IPS-20b (cell line): ENCODE results near the gene EPAS1.

Experiments
- H3K27ac ChIP-seq: one replicate; pipeline ENCODE4 v1.5.1; 2013; ENCODE audit warnings: low read length
- H3K27me3 ChIP-seq: 2 replicates; pipeline ENCODE4 v1.6.1; 2013; ENCODE audit warnings: mild to moderate bottlenecking, low read length, inconsistent platforms; ENCODE audit not compliant: insufficient read depth
- H3K36me3 ChIP-seq: 2 replicates; pipeline ENCODE4 v1.6.1; 2013; ENCODE audit warnings: low read depth, mild to moderate bottlenecking, inconsistent platforms, low read length, moderate library complexity; ENCODE audit not compliant: insufficient read depth
- H3K4me1 ChIP-seq: 2 replicates; pipeline ENCODE4 v1.6.1; 2013; ENCODE audit warnings: mild to moderate bottlenecking, control low read depth, inconsistent platforms, low read length, moderate library complexity; ENCODE audit not compliant: insufficient read depth
- H3K4me3 ChIP-seq: 2 replicates; pipeline ENCODE4 v1.5.1; 2013; ENCODE audit warnings: mild to moderate bottlenecking, low read length, inconsistent platforms
- H3K9ac ChIP-seq: 2 replicates; pipeline ENCODE4 v1.6.1; 2013; ENCODE audit warnings: low read depth, mild to moderate bottlenecking, inconsistent platforms, low read length, moderate library complexity
- H3K9me3 ChIP-seq: 2 replicates; pipeline ENCODE4 v1.6.1; 2013; ENCODE audit warnings: mild to moderate bottlenecking, low read depth, low read length, inconsistent platforms; ENCODE audit not compliant: insufficient read depth

EPAS1 gene

GRCh38 chr2:46275995-46276394 lies 21.2 kb upstream of the EPAS1 start:
- H3K27ac ChIP-seq, result no peak overlapping the region
- no peak overlapping the region for H3K9ac ChIP-seq
- H3K27me3 ChIP-seq, result no peaks in the 10 kb centered on the region

GRCh38 chr2:46276642-46277041 lies 20.6 kb upstream of the EPAS1 start:
- no peaks in the 10 kb centered on the region for H3K36me3 ChIP-seq
- no peaks in the 10 kb centered on the region for H3K9me3 ChIP-seq
- H3K9ac ChIP-seq, result no peak overlapping the region
- H3K4me3 ChIP-seq, result no peak overlapping the region
- peaks cover 4% of the 10 kb centered on the region; the same call in 1 of the 2 replicates for H3K4me1 ChIP-seq
- H3K27me3 ChIP-seq, result no peaks in the 10 kb centered on the region
- H3K27ac ChIP-seq, result no peak overlapping the region

More at GRCh38 chr2:46275995-46276394, 21.2 kb upstream of the EPAS1 start:
- Histone ChIP-seq H3K4me3 (no peak overlapping the region; the same call in 1 of the 2 replicates), H3K4me1 (peaks cover 4% of the 10 kb centered on the region; the same call in 1 of the 2 replicates), H3K36me3 (no peaks in the 10 kb centered on the region), H3K9me3 (no peaks in the 10 kb centered on the region)

DNA sequence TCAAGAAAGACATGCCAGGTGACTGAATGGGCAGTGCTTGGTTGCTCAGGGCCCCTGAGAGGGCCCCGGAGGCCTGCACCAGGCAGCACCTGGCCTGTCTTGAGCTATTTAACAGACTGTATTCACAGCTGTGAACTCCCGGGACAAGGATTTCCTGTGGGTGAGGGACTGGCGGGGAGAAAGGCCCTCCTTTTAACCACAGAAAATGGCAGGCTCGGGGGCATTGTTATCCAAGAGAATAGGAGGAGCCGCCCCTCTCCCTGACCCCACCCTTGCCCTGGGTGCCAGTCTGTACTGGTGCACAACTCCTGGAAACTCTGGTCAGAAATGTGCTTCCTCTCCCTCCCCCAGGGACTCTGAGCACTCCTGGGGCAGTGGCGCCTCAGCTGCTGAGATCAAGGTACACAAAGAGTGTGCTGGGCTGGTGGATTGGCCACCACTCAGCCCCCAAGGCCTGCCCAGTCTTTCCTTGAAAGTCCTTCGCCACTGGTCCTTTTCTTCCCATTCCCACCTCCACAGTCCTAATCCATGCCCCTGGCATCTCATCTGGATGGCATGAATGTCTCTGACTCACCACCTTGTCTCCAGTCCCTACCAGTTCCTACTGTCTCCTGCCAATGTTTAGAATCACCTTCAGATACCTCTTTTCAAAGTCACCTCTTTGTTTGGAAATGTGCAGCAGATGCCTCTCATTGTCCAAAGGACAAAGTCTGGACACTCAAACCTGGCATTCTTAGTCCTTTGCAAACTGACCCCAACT lies 19.6 kb upstream of the EPAS1 start:
- Histone ChIP-seq H3K9me3 (no peaks in the 10 kb centered on the region), H3K4me1 (peaks cover 4% of the 10 kb centered on the region; the same call in 1 of the 2 replicates), H3K4me3 (no peak overlapping the region), H3K27ac (no peak overlapping the region), H3K27me3 (no peaks in the 10 kb centered on the region), H3K9ac (no peak overlapping the region), H3K36me3 (no peaks in the 10 kb centered on the region)

DNA sequence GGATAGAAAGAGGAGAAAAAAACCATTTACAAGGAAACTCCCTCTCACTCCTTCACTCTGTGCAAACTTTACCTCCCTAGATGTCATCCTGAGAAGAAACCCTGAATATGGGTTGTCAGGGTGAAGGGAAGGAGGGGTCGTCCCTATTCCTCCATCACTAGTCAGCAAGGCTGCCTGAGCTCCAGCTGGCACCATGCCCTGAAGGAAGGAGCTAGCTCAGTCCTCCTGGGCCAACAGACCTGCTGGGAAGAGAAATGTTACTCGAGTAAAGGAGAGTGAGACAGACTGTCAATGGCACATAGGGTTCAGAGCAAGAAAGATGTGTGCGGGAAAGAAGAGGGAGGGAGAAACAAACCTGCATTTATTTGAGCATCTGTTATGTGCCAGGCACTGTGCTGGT lies 18.3 kb upstream of the EPAS1 start:
- H3K27me3 ChIP-seq, result no peaks in the 10 kb centered on the region
- H3K27ac ChIP-seq, result no peak overlapping the region
- H3K4me1 ChIP-seq, result peaks cover 4% of the 10 kb centered on the region; the same call in 1 of the 2 replicates
- no peaks in the 10 kb centered on the region for H3K9me3 ChIP-seq
- no peaks in the 10 kb centered on the region for H3K36me3 ChIP-seq
- no peak overlapping the region for H3K9ac ChIP-seq
- H3K4me3 ChIP-seq, result no peak overlapping the region

DNA sequence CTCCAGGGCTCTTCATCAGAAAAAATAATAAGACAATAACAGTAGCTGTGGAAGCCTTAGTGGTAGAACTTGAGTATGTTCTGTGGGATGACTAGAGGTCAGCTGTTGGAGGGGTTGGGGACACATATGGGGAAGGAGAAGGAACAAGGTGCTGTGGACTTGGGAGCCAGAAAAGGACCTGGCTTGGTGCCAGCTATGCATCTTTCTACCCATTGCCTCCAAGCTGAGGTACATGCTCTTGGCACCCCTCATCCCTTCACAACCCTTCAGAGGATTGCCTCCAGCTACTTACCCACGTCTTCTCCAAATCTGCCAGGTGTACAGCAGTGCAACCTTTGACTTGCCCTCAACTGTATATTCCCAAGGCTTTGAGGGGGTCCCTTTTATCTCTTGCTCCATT lies 15.3 kb upstream of the EPAS1 start:
- H3K27ac ChIP-seq, result no peak overlapping the region
- H3K4me1 ChIP-seq, result peaks cover 4% of the 10 kb centered on the region; the same call in 1 of the 2 replicates
- H3K27me3 ChIP-seq, result no peaks in the 10 kb centered on the region
- no peaks in the 10 kb centered on the region for H3K36me3 ChIP-seq
- no peaks in the 10 kb centered on the region for H3K9me3 ChIP-seq
- no peak overlapping the region for H3K9ac ChIP-seq
- no peak overlapping the region for H3K4me3 ChIP-seq

DNA sequence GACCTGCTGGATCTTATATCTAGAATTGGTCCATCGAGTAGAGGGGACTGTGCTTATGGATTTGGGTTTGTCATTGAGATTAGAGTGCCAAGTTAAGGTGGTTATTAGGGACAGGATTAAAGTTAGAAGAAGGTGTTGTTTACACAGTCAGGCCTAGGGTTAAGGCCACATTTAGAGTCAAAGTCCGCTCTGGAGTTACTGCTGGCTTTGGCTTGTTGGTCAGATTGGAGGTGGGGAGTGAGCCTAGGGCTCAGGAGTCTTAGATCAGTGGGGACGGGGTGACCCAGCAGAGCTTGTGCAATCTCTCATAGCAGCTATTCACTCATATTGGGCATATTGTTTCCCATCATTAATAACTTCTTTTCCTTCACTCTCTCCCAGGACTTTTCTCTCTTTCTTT lies 13.5 kb upstream of the EPAS1 start:
- H3K27me3 ChIP-seq, result no peaks in the 10 kb centered on the region
- no peaks in the 10 kb centered on the region for H3K9me3 ChIP-seq
- H3K4me3 ChIP-seq, result no peak overlapping the region
- no peaks in the 10 kb centered on the region for H3K36me3 ChIP-seq
- H3K27ac ChIP-seq, result no peak overlapping the region
- peaks cover 4% of the 10 kb centered on the region; the same call in 1 of the 2 replicates for H3K4me1 ChIP-seq
- no peak overlapping the region for H3K9ac ChIP-seq

DNA sequence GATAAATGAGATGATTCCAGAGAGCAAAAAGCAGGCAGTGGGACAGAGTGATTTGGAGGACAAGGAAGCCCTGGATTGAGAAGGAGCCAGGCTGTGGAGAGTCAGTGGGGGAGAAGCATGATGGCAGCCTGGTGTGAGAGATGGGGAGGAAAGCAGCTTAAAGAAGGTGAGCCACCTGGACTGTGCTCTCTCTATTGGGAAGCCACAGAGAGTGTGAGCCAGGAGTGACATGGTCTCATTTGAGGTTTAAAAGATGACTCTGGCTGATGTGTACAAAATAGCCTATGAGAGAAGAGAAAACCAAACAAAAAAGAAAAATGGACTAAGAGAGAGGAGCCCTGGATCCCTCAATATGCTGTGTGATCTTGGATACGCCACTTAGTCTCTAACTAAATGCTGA lies 12.9 kb upstream of the EPAS1 start:
- Histone ChIP-seq H3K4me3 (no peak overlapping the region), H3K27me3 (no peaks in the 10 kb centered on the region), H3K9me3 (no peaks in the 10 kb centered on the region), H3K9ac (no peak overlapping the region), H3K4me1 (peaks cover 4% of the 10 kb centered on the region; the same call in 1 of the 2 replicates), H3K27ac (no peak overlapping the region), H3K36me3 (no peaks in the 10 kb centered on the region)

DNA sequence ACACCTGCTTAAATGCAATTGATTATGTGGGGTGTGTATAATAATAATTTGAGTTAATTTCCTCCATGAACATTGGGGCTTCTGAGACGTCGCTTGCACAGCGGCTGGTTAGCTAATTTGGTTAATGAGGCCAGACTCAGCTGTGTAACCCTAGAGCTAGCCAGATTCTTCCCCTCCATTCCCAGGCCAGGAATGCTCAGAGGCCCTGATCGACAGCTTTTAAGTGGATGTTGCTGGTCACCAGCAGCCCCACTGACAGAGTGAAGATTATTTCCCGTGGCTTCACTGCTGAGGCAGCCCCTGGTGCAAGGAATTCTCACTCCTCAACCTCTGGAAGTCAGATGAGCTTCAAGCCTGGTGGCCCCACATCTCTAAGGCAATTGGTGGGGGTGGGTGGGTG lies 12.4 kb upstream of the EPAS1 start:
- Histone ChIP-seq H3K27ac (no peak overlapping the region), H3K4me1 (peaks cover 4% of the 10 kb centered on the region; the same call in 1 of the 2 replicates), H3K9me3 (no peaks in the 10 kb centered on the region), H3K4me3 (no peak overlapping the region), H3K36me3 (no peaks in the 10 kb centered on the region), H3K9ac (no peak overlapping the region), H3K27me3 (no peaks in the 10 kb centered on the region)

GRCh38 chr2:46286715-46287114 lies 10.5 kb upstream of the EPAS1 start:
- peaks cover 4% of the 10 kb centered on the region; the same call in 1 of the 2 replicates for H3K4me1 ChIP-seq
- H3K27me3 ChIP-seq, result no peaks in the 10 kb centered on the region
- H3K9ac ChIP-seq, result no peak overlapping the region

DNA sequence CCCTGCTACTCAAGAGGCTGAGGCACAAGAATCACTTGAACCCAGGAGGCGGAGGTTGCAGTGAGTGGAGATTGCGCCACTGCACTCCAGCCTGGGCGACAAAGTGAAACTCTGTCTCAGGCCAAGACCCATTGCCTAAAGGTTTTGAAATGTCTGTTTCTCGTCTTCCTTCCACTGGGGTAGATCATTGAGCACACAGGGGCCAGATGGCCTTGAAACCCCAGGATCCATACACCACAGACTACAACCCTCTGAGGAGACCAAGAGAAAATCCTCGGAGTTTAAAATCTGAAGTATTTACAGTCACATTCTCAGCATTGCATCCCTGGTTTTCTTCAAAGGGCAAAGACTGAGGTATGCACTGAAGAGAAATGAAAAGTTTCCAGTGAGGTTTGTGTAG lies 7.1 kb upstream of the EPAS1 start:
- Histone ChIP-seq H3K4me1 (peaks cover 4% of the 10 kb centered on the region; the same call in 1 of the 2 replicates), H3K4me3 (no peak overlapping the region), H3K36me3 (no peaks in the 10 kb centered on the region), H3K9ac (no peak overlapping the region), H3K9me3 (no peaks in the 10 kb centered on the region), H3K27ac (no peak overlapping the region), H3K27me3 (peaks cover 15% of the 10 kb centered on the region)

More at GRCh38 chr2:46286715-46287114, 10.5 kb upstream of the EPAS1 start:
- Histone ChIP-seq H3K36me3 (no peaks in the 10 kb centered on the region), H3K9me3 (no peaks in the 10 kb centered on the region), H3K4me3 (no peak overlapping the region), H3K27ac (no peak overlapping the region)

GRCh38 chr2:46293466-46293865 lies 3.7 kb upstream of the EPAS1 start:
- H3K4me1 ChIP-seq, result no peaks in the 10 kb centered on the region
- H3K36me3 ChIP-seq, result no peaks in the 10 kb centered on the region
- no peaks in the 10 kb centered on the region for H3K9me3 ChIP-seq
- H3K4me3 ChIP-seq, result no peak overlapping the region
- no peak overlapping the region for H3K9ac ChIP-seq
- H3K27ac ChIP-seq, result no peak overlapping the region
- H3K27me3 ChIP-seq, result peaks cover 46% of the 10 kb centered on the region

- no peak overlapping the region for H3K4me3 ChIP-seq
- peaks cover 4% of the 10 kb centered on the region; the same call in 1 of the 2 replicates for H3K4me1 ChIP-seq
- no peaks in the 10 kb centered on the region; the same call in 1 of the 2 replicates for H3K9me3 ChIP-seq
- H3K9ac ChIP-seq, result no peak overlapping the region
- no peaks in the 10 kb centered on the region for H3K36me3 ChIP-seq
- H3K27ac ChIP-seq, result no peak overlapping the region
- peaks cover 54% of the 10 kb centered on the region for H3K27me3 ChIP-seq
Measured at GRCh38 chr2:46294176-46294836, 2.9 kb upstream of the EPAS1 start.
